ENCODE measurements around the gene STX18.
A peak's percentile ranks its signal among the peaks of the same experiment; 100 is the strongest.

STX18 gene

DNA sequence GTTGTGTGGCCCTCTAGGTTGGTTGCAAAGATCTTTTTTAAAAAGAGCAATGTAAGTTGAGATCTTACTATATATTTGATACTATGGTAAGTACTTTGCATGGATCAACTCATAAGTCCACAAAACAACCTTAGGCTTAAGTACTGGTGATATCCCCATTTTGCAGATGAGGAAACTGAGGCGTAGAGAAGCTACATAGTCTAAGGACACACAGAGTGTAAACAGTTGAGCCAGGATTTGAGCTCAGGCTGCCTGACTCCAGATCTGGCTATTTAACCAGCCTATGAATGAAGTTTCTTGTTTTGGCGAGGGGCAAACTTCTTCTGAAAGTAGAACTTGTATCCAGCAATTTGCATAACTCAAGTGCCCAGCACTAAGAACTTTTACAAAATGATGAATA, 38.6 kb upstream of the STX18 start:
- in situ Hi-C loops (cut with MboI; ENCODE audit: low pct_unique_long_range_greater_than_20kb, low sequenced_read_pairs, unreplicated experiment) = no loop called here
- no peak for DNase-seq (ENCODE audit: low spot score)

DNA sequence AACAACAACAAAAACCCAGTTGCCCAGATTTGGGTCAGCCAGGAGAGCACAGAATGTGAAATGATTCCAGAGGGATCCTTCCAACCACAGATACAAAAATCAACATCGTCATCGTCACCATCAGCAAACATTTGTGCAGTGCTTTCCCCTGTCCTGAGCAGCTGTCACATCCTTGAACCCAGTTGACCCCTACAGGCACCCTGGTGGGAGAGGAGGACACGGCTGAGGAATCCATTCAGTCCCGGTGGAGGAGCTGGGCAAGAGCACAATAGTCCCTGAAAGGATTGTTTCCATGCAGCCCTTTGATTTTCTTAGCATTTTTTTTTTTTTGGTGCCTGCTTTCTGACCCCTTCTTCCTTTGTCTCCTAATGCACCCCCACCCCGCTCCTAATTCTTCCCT, 37.1 kb upstream of the STX18 start:
- in situ Hi-C loops (cut with MboI; ENCODE audit: low pct_unique_long_range_greater_than_20kb, low sequenced_read_pairs, unreplicated experiment) = no loop called here
- TF ChIP-seq, protein P1, sequence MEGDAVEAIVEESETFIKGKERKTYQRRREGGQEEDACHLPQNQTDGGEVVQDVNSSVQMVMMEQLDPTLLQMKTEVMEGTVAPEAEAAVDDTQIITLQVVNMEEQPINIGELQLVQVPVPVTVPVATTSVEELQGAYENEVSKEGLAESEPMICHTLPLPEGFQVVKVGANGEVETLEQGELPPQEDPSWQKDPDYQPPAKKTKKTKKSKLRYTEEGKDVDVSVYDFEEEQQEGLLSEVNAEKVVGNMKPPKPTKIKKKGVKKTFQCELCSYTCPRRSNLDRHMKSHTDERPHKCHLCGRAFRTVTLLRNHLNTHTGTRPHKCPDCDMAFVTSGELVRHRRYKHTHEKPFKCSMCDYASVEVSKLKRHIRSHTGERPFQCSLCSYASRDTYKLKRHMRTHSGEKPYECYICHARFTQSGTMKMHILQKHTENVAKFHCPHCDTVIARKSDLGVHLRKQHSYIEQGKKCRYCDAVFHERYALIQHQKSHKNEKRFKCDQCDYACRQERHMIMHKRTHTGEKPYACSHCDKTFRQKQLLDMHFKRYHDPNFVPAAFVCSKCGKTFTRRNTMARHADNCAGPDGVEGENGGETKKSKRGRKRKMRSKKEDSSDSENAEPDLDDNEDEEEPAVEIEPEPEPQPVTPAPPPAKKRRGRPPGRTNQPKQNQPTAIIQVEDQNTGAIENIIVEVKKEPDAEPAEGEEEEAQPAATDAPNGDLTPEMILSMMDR (IDR thresholded peaks at IDR 0.05; ENCODE audit: extremely low read depth, insufficient read depth, missing control alignments) = no peak
- DNase-seq (ENCODE audit: low spot score) = no peak

More for the DNA sequence above, 38.6 kb upstream of the STX18 start:
- TF ChIP-seq, protein P1 (IDR thresholded peaks at IDR 0.05; ENCODE audit: extremely low read depth, insufficient read depth, missing control alignments) = no peak

DNA sequence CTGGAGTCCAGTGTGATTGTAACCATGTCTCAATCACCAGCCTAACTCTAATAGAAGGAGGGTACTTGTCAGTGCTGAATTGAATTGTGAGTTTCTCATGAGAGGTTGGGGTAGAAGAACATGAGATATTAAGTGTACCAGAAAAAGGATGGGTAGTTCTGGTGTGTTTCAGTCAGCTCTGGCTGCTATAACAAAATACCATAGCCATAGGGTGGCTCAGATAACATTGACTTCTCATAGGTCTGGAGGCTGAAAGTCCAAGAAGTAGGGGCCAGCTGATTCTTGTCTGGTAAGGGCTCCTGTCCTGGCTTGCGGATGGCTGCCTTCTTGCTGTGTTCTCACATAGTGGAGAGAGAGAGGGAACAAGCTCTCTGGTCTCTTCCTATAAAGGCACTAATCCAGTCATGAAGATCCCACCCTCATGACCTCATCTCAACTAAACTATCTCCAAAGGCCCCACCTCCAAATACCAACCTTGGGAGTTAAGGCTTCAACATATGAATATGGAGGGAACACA, 35.6 kb upstream of the STX18 start:
- DNase-seq (ENCODE audit: low spot score) = no peak
- TF ChIP-seq, protein P1 (IDR thresholded peaks at IDR 0.05; ENCODE audit: extremely low read depth, insufficient read depth, missing control alignments) = no peak
- in situ Hi-C loops (cut with MboI; ENCODE audit: low pct_unique_long_range_greater_than_20kb, low sequenced_read_pairs, unreplicated experiment) = no loop called here

DNA sequence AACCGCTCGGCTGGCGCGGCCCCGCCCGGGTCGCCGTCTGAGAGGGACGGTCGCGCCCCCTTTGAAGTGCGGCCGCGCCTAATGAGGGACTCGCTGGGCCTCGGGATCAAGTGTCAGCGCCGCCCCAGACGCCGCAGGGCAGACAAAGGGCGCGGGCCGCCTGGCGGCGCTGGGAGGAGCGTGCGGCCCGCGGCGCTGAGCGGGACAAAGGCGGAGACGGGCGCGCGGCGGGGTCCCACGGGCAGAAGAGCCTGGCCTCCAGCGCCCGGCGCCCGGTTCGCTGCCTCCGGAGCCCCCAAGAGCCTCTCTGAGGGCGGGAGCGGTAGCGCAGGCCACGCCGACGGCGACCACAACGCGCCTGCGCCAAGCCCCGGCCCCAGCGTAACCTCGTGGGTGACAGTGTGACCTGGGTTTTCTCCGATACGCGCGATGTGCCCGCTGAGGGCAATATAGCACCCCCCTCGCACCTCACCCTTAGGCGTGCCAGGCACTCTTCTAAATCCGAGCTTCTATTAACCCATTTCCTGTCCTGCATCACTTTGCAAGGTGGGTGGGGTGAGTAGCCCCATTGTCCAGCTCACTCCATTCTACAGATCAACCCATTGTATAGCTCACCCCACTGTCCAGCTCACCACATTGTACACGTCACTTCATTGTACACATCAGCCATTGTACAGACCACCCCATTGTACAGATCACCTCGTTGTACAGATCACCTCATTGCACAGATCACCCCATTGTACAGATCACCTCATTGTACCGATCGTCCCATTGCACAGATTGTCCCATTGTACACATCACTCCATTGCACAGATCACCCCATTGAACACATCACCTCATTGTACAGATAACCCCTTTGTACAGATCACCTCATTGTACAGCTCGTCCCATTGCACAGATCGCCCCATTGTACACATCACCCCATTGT, 33.7 kb upstream of the STX18 start:
- TF ChIP-seq, protein P1 (IDR thresholded peaks at IDR 0.05; ENCODE audit: extremely low read depth, insufficient read depth, missing control alignments) = peak; percentile 40
- in situ Hi-C loops (cut with MboI; ENCODE audit: low pct_unique_long_range_greater_than_20kb, low sequenced_read_pairs, unreplicated experiment) = no loop called here
- peak; percentile 84 for DNase-seq (ENCODE audit: low spot score)

DNA sequence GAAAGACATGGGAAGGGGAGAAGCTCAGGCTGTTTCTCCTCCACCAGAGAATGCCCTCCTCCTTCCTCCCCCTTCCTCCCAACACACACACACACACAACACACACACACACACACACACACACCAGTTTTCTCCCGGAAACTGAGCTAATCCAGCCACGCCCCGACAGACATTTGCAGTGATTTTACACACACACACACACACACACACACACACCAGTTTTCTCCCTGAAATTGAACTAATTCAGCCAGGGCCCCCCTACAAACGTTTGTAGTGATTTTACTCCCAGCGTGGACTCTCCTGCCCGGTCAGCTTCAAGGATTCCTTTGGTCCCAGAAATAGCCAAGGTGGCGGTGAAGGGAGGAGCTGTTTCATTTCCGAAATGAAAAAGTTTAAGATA, 32.9 kb upstream of the STX18 start:
- DNase-seq (ENCODE audit: low spot score) = no peak
- in situ Hi-C loops (cut with MboI; ENCODE audit: low pct_unique_long_range_greater_than_20kb, low sequenced_read_pairs, unreplicated experiment) = no loop called here
- TF ChIP-seq, protein P1 (IDR thresholded peaks at IDR 0.05; ENCODE audit: extremely low read depth, insufficient read depth, missing control alignments) = no peak

DNA sequence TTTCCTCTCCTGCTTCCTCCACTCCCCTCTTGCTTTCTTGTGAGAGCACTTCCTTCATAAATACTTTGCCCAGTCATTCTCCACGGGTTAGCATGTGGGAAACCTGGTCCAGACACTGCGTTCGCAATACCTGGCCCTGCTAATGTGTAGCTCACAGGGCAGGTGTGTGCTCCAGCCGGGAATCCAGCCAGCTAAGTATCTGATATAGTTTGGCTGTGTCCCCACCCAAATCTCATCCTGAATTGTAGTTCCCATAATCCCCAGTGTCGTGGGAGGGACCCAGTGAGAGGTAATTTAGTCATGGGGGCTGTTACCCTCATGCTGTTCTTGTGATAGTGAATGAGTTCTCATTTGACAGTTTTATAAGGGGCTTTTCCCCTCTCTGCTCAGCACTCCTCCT, 32.2 kb upstream of the STX18 start:
- DNase-seq (ENCODE audit: low spot score) = no peak
- in situ Hi-C loops (cut with MboI; ENCODE audit: low pct_unique_long_range_greater_than_20kb, low sequenced_read_pairs, unreplicated experiment) = no loop called here
- TF ChIP-seq, protein P1 (IDR thresholded peaks at IDR 0.05; ENCODE audit: extremely low read depth, insufficient read depth, missing control alignments) = no peak

Data from GM13977 (cell line).